Loucy (cell line): ENCODE data around the gene DCDC1.

Experiments
- H2AFZ ChIP-seq: fragments of 200-600 bp; sonication (generic); 2 replicates; pipeline ENCODE4 v1.6.0; 2016; ENCODE audit warnings: antibody characterized with exemption, mild to moderate bottlenecking, low read length, moderate library complexity
- H3F3A ChIP-seq: fragments of 200-600 bp; 2 replicates; pipeline ENCODE4 v1.6.0; 2016; ENCODE audit warnings: antibody characterized with exemption, low read depth, mild to moderate bottlenecking
- H3K27me3 ChIP-seq: fragments of 200-600 bp; sonication (generic); 2 replicates; pipeline ENCODE4 v1.6.1; 2014; ENCODE audit warnings: low read length, mild to moderate bottlenecking; ENCODE audit not compliant: insufficient read depth, poor library complexity, severe bottlenecking
- H3K36me3 ChIP-seq: fragments of 200-600 bp; sonication (generic); 2 replicates; pipeline ENCODE4 v1.6.1; 2016; ENCODE audit warnings: low read length; ENCODE audit not compliant: insufficient read depth
- H3K4me1 ChIP-seq: fragments of 200-600 bp; sonication (generic); 2 replicates; pipeline ENCODE4 v1.5.1; 2014; ENCODE audit warnings: low read length, mild to moderate bottlenecking; ENCODE audit not compliant: insufficient read depth, poor library complexity, severe bottlenecking
- H3K4me2 ChIP-seq: fragments of 200-600 bp; sonication (generic); 2 replicates; pipeline ENCODE4 v1.6.0; 2014; ENCODE audit warnings: antibody characterized with exemption, low read length, low read depth, mild to moderate bottlenecking; ENCODE audit not compliant: poor library complexity, severe bottlenecking
- H3K4me3 ChIP-seq: fragments of 200-600 bp; sonication (generic); 2 replicates; pipeline ENCODE4 v1.5.1; 2014; ENCODE audit warnings: low read length, mild to moderate bottlenecking, mixed read lengths; ENCODE audit not compliant: poor library complexity, severe bottlenecking
- H3K79me2 ChIP-seq: fragments of 200-600 bp; sonication (generic); 2 replicates; pipeline ENCODE4 v1.6.1; 2014; ENCODE audit warnings: low read length; ENCODE audit not compliant: insufficient read depth
- H3K9ac ChIP-seq: fragments of 200-600 bp; sonication (generic); 2 replicates; pipeline ENCODE4 v1.6.0; 2014; ENCODE audit warnings: mild to moderate bottlenecking, low read depth, low read length, moderate library complexity; ENCODE audit not compliant: poor library complexity, severe bottlenecking
- H3K9me2 ChIP-seq: fragments of 200-600 bp; sonication (generic); replicated peaks from 2 replicates; pipeline ENCODE4 v1.6.1; 2016; ENCODE audit warnings: low read depth, low read length, mixed read lengths
- H3K9me3 ChIP-seq: fragments of 200-600 bp; sonication (generic); 2 replicates; pipeline ENCODE4 v1.6.1; 2014; ENCODE audit warnings: mild to moderate bottlenecking, antibody characterized with exemption, low read length, low read depth; ENCODE audit not compliant: insufficient read depth
- H4K20me1 ChIP-seq: fragments of 200-600 bp; sonication (generic); 2 replicates; pipeline ENCODE4 v1.6.0; 2014; ENCODE audit warnings: antibody characterized with exemption, low read length, mild to moderate bottlenecking; ENCODE audit not compliant: insufficient read depth, poor library complexity, severe bottlenecking
- EZH2phosphoT487 ChIP-seq: fragments of 200-600 bp; IDR thresholded peaks from 2 replicates; pipeline ENCODE4 v1.6.1; 2018; ENCODE audit warnings: antibody characterized with exemption, mild to moderate bottlenecking, moderate library complexity, borderline replicate concordance
- TF ChIP-seq, protein P1 (sequence below): fragments of 200-600 bp; sonication (generic); conservative IDR thresholded peaks from 2 replicates; pipeline ENCODE4 v1.5.1; 2014; ENCODE audit warnings: mild to moderate bottlenecking, antibody characterized with exemption, low read length

DCDC1 gene

DNA sequence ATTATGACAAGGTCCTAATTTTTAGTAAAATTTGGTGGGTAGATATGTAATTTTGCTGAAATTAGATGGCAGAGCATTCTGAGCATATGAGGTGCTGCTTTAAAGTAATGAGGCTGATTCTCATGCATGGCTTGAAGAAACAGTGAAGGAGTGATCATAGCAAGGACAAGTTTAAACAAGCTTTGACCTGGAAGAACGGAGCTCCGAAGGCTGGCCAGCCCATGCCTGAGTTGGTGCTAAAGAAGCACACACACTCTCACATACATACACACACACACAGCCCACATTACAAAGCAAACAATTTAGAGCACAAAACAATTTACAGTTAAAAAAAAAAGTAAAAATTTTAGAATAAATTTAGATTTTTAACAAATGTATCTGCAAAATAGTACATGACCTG, 150.7 kb downstream of the DCDC1 start:
- Histone ChIP-seq H3K9me2 (no peaks in the 10 kb centered on the region), H3K4me2 (no peak overlapping the region), H2AFZ (no peak overlapping the region), H4K20me1 (no peaks in the 10 kb centered on the region), H3K36me3 (no peaks in the 10 kb centered on the region), H3K4me3 (no peak overlapping the region), H3K4me1 (no peaks in the 10 kb centered on the region), H3F3A (no peaks in the 10 kb centered on the region), H3K27me3 (no peaks in the 10 kb centered on the region), H3K79me2 (no peaks in the 10 kb centered on the region), H3K9me3 (no peaks in the 10 kb centered on the region), H3K9ac (no peak overlapping the region)
- TF ChIP-seq, protein P1, sequence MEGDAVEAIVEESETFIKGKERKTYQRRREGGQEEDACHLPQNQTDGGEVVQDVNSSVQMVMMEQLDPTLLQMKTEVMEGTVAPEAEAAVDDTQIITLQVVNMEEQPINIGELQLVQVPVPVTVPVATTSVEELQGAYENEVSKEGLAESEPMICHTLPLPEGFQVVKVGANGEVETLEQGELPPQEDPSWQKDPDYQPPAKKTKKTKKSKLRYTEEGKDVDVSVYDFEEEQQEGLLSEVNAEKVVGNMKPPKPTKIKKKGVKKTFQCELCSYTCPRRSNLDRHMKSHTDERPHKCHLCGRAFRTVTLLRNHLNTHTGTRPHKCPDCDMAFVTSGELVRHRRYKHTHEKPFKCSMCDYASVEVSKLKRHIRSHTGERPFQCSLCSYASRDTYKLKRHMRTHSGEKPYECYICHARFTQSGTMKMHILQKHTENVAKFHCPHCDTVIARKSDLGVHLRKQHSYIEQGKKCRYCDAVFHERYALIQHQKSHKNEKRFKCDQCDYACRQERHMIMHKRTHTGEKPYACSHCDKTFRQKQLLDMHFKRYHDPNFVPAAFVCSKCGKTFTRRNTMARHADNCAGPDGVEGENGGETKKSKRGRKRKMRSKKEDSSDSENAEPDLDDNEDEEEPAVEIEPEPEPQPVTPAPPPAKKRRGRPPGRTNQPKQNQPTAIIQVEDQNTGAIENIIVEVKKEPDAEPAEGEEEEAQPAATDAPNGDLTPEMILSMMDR, result no peak
- no peak for TF ChIP-seq EZH2phosphoT487

DNA sequence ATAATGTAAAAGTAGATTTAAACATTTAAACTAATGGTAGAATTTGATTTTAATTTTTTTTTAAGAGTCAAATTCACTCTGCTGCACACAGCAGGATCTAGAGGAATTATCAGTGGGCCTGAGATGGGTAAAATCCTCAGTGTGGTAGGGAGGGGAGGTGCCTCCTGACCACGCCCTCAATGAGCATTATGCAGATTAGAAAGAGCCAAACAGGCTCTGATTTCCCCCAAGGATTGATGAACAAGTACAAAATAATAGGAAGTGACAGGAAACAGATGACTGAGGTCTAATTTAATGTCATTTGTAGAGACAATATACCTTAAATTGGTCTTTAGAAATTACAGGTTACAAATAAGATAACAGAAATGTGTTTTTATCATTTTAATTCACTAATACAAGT, 155.2 kb downstream of the DCDC1 start:
- H3K4me2 ChIP-seq, result no peak overlapping the region
- no peaks in the 10 kb centered on the region for H3K27me3 ChIP-seq
- H3K9ac ChIP-seq, result no peak overlapping the region
- TF ChIP-seq EZH2phosphoT487, result no peak
- TF ChIP-seq, protein P1, result no peak
- H3K9me3 ChIP-seq, result no peaks in the 10 kb centered on the region
- no peaks in the 10 kb centered on the region for H3K4me1 ChIP-seq
- no peaks in the 10 kb centered on the region for H3K9me2 ChIP-seq
- H3K36me3 ChIP-seq, result no peaks in the 10 kb centered on the region
- no peak overlapping the region for H2AFZ ChIP-seq
- no peak overlapping the region for H3K4me3 ChIP-seq
- H3F3A ChIP-seq, result no peaks in the 10 kb centered on the region
- H3K79me2 ChIP-seq, result no peaks in the 10 kb centered on the region
- no peaks in the 10 kb centered on the region for H4K20me1 ChIP-seq

DNA sequence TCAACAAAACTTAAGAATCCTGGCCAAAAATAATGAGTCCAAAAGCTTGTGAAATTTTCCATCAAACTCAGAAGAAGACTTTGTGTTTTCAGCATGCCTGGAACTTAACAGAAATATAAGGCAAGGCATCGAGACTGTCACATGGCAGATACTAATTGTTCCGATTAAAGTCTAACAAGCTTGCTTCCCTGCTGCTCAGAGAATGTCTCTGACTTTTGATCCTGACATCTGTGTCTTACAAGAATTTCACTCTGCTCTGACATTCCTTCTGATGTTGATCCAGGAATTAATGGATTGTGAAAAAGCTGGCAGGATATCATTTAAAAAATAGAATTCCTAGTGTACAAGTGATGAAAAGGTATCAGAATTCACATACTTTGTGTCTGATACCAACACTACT, 170.2 kb downstream of the DCDC1 start:
- no peak overlapping the region for H2AFZ ChIP-seq
- H3K36me3 ChIP-seq, result no peaks in the 10 kb centered on the region
- no peak overlapping the region for H3K4me3 ChIP-seq
- no peaks in the 10 kb centered on the region for H3K9me3 ChIP-seq
- no peaks in the 10 kb centered on the region for H3K27me3 ChIP-seq
- no peak for TF ChIP-seq EZH2phosphoT487
- TF ChIP-seq, protein P1, result no peak
- no peaks in the 10 kb centered on the region for H4K20me1 ChIP-seq
- H3K9ac ChIP-seq, result no peak overlapping the region
- no peaks in the 10 kb centered on the region for H3K4me1 ChIP-seq
- no peaks in the 10 kb centered on the region for H3F3A ChIP-seq
- no peaks in the 10 kb centered on the region for H3K9me2 ChIP-seq
- no peaks in the 10 kb centered on the region for H3K79me2 ChIP-seq
- no peak overlapping the region for H3K4me2 ChIP-seq
